HG03135 (cell line): ENCODE data around the gene ANGPTL1.
"Not testable (repeated sequence)": the region's sequence is repeated elsewhere in the genome, so short reads cannot be mapped to it uniquely, and the experiment has no call there.

Experiments used
- ATAC-seq: cut with Tn5 transposase; IDR thresholded peaks from one replicate; pipeline ENCODE4 v1.9.1; 2021; ENCODE audit warnings: mild to moderate bottlenecking, moderate library complexity; ENCODE audit not compliant: unreplicated experiment

The ANGPTL1 gene

DNA sequence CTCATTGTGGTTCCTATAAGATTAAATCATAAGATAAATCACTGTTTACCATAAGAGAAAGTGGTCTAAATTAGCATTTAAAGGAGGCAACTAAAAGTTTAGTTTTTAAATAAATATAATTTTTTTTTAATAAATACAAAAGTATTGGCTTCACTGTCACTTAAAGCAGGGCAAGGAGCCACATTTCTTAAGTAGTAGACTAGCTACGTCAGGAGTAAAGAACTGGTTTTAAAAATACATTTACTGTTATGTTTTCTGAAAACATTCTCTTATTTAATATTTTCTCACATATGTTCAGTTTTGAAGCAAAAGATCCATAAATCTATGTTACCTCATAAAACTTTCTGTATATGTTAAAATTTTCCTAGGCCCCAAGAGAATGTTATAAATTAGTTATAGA, 2.2 kb downstream of the ANGPTL1 start:
- ATAC-seq = no peak

DNA sequence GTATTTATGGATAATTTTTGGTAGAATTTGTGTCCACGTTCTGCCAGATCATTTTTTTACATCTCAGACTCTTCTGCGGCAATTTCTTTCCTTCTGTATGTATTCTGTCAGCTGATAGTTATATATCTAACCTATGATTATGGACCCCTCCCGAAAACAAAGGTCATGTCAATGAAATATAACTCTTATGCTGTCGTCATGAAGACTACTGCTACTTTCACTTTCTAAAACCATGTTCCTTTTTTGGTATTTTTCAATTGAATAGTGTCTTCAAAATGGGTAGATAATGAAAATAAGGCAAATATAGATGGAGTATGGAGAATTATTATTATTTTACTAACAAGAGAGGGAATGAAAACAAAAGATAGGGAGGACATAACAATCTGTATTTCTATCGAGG, 3.2 kb downstream of the ANGPTL1 start:
- ATAC-seq = no peak

DNA sequence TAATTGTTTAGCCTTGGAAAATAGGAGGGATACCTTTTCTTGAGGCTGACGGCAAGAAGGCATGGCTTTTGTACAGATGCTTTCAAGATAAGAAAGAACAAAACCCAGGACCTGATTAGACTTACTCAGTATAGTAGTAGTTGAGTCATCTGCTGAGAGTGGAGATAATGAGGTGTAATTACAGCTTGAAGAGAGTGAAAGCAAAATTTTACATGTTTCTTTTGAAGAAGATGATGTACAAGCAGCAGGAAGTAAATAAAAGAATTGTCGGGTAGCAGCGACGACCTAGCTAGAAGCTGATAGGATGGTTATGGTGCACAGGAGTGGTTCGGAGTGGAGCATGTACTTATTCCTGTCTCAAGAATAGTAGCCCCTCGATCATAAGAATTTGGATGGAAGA, 6.6 kb downstream of the ANGPTL1 start:
- no peak for ATAC-seq

DNA sequence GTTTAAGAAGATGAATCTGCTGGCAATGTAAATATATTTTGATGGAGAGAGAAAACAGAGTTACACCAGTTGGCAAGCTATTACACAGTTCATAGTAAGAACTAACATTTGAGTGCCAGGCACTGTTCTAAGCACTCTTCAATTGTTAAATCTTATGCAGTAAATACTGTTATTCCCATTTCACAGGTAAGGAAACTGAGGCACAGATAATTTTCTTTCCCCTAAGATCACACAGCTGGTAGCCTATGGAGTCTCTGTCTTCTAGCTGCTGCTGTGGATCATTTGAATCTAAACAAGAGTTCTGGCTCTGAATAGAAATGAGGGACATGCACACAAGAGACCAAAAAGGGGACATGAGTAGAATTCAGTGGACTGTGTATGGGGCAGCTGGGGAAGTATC, 8.0 kb downstream of the ANGPTL1 start:
- ATAC-seq = no peak

DNA sequence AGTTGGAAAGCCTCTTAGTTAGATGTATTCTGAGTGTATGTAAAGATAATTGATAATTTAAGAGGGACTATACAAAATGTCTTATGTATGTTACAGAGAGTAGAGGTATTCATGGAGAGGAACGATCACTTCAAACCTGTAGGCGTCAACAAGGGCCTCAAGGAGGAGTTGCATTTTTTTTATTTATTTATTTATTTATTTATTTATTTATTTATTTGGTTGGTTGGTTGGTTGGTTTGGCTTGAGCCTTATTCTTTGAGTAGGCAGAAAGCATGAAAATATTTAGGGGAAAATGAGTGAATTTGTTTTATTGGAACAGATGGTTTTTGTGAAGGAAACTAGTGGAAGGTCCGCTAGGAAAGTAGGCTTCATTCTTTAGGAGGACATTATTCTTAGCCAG, 8.5 kb downstream of the ANGPTL1 start:
- ATAC-seq = no peak

DNA sequence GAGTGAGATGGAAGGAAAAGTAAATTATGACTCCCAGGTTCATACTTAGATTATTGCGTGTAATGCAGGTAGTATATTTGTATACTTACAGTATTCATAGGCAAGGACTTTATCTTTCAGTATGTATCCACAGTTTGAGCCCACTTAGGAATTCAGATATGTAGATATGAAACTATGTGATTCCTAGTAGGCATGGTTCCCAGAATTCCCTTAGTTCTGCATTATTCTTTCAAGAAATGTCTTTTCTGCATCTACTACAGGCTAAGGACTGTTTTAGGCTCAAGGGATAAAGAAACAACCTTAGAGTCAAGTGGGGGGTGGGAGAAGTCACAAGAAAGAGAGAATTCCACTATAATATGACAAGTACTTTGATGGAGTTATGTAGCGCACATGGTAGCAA, 13.8 kb downstream of the ANGPTL1 start:
- no peak for ATAC-seq

DNA sequence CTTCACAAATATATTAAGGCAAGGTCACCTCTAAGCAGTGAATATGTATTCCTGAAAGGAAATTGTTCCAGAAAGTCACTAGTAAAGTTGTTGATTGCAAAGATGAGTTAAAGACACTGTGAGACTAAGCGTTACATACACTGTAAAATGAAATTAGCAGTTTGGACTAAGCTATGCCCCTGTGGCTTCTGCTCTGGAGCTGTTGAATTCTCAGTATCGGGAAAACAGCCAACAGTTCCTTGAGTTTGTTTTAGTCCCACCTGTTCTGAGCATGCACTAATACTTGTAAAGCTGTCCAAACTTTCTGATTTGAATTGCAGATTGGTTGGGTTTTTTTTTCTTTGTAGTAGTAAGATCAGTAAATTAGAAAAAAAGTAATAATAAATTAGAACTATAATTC, 21.0 kb downstream of the ANGPTL1 start:
- ATAC-seq = no peak

DNA sequence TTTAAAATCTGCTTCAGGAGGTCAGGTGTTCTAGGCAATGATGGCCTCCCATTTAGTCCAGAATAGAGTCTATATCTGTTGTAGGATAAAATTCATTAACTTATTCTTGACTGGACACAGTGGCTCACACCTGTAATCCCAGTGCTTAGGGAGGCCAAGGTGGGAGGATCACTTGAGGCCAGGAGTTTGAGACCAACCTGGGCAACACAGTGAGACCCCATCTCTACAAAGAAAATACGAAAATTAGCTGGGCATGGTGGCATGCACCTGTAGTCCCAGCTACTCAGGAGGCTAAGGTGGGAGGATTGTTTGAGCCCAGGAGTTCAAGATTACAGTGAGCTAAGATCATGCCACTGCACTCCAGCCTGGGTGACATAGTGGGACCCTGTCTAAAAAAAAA, 23.0 kb downstream of the ANGPTL1 start:
- ATAC-seq = not testable (repeated sequence)

DNA sequence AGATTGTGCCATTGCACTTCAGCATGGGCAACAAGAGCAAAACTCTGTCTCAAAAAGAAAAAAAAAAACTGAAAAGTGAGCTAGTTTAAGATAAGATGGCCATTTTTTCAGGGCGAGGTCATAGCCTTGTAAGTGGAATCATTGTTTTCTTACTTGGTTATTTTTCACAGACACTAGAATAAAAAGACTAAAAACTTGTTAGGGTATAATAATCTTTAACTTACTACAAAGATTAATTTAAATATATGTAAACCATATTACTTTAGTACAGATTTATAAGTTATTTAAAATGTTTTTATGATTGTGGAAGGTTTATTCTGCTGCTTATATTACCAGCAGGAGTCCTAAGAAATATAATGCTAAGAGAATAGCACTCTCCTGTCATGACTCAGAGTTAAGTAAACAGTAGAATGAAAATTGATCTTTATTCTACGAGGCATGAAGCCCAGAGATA, 23.5 kb downstream of the ANGPTL1 start:
- ATAC-seq = no peak

DNA sequence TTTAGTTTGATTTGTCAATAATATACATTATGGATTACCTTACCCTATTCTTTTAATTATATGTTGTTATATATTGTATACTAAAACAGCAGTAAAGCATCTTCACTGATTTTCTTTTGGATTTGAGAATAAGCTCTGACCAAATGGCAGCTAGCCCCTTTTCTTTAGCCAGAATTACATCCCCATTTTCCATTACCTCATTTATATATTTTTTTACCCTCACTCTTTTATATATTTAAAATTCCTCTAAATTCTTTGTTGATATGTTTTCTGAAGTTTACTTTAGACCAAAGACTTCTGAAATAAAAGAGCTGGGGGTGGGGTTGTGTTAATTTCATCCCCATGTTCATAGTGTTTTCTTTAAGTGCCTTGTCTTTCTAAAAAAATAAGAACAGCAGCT, 24.6 kb downstream of the ANGPTL1 start:
- no peak for ATAC-seq

DNA sequence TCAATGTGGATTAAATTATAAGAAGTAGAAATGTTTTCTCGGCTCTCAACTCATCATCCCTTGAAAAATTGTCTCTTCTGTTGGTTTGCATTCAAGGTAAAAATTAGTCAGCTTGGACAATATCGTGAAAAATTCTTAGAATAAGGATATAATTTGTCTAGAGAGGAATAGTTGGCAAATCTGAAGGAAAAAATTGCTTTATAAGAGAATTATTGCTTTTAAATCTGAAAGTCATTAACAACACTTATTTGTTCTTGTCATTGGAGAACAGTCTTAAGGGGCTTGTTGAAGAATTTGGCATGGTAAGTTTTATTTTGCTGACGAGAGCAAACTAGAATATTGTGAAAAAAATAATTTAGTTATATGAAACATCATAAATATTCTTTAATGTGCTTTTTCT, 26.4 kb downstream of the ANGPTL1 start:
- no peak for ATAC-seq

DNA sequence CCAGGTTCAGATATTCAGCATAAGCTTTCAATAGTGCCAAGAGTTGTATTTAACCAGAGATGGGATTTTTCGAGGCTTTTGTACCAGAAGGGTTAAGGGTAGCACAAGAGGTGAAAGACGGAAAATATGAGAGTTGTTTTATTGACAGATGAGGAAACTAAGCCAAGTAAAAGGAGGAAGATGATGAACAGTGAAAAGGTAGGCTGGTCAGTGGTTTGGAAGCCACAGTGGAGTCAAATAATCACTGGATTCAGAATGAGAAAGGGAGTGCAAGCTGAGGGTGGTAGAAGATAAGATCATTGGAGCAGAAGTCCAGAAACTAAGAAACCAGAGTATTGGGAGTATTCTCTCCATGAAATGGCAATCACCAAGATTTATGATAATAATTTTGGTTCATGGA, 45.7 kb downstream of the ANGPTL1 start:
- ATAC-seq = no peak

DNA sequence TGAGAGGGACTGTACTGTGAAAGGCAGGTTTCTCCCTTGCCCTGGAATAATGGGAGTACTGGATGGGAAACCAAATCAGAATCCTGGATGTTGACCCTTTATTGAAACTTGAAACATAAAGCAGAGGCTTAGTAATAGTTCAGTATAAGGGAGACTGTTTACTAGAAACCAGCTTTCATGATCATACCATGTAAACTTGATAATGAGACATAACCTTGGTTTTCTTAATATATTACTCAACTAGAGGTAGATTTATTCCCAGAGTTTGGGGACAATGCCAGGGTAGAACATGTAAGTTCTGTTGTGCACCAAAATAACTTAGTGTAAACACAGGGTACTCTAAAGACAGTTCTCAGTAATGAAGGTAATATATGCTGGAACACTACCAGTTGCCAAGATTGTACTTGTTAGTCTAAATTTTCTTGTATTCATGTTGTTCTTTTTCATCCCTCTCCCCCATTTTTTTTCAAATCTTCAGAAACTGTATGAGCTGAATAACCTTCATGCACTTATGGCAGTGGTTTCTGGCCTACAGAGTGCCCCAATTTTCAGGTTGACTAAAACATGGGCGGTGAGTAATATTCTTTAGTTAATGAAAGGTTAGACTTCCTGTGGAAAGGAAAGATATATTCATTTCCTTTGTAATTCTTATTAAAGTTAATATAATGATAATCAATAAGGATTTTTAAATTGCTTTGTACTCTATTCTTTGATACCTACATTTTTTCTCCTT, 49.6 kb downstream of the ANGPTL1 start:
- ATAC-seq = no peak

DNA sequence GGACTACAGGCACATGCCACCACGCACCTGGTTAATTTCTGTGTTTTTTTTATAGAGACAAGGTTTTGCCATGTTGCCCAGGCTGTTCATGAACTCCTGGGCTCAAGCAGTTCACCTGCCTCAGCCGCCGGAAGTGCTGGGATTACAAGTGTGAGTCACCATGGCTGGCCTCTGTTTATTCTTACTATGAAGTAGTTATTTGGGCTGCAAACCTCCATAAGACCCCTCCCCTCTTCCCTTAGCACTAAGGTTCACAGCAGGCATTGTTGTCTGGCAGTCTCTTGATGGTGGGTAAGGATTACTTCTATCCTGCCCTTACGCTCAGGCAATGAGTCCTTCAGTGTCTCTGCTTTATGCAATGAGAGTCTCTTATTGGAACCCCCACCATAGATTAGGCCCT, 51.8 kb downstream of the ANGPTL1 start:
- no peak for ATAC-seq

DNA sequence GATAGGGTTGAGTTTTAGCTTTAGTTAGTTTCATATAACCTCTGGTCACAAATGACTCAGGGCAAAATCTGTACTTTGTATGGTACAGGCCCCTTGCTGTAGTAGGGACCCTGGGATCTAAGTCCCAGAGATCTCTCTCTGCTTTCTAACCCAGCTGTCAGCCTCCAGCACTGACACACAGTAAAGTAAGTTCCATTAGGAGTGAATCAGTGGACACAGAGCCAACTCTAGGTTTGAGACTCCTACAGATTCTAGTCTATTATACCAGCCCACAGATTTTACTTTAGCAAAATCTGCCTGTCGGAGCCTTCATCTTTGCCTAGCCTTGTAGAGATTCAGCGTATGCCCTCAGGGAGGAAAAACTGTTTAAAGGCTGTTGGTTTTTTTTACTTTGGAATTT, 52.5 kb downstream of the ANGPTL1 start:
- no peak for ATAC-seq

DNA sequence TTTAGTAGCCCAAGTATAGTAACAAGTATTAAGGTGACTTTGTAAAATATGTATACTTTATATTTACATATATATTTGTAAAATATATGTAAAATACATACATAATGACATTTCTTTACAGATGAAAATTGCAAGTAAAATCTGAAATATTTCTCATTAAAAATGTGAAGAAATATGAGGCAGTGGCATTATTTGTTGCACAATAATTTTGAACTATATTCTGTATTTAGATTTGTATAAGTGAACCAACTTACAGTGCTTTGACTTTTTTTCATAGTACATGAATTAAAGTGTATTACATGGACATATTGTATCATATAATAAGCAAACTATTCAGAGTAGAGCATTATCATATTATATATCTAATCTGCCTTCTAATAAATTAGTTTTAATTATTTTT, 60.3 kb downstream of the ANGPTL1 start:
- no peak for ATAC-seq

DNA sequence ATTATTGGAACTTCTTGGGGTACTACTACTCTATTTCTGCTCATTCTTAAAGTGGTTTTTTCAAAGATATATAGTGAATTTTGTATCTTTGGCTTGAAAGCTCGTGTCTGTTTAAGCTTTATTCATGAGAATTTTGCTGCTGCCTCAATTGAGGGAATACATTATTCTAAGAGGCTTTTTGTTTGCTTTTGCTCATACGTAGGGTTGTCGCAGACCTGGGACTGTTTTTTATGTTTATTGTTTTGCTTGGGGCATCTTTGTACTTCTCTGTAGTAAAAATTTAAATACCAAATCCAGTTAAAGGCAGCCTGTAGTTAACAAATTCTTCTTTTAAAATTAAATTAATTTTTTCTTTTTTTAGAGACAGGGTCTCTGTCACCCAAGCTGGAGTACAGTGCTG, 62.3 kb downstream of the ANGPTL1 start:
- no peak for ATAC-seq

DNA sequence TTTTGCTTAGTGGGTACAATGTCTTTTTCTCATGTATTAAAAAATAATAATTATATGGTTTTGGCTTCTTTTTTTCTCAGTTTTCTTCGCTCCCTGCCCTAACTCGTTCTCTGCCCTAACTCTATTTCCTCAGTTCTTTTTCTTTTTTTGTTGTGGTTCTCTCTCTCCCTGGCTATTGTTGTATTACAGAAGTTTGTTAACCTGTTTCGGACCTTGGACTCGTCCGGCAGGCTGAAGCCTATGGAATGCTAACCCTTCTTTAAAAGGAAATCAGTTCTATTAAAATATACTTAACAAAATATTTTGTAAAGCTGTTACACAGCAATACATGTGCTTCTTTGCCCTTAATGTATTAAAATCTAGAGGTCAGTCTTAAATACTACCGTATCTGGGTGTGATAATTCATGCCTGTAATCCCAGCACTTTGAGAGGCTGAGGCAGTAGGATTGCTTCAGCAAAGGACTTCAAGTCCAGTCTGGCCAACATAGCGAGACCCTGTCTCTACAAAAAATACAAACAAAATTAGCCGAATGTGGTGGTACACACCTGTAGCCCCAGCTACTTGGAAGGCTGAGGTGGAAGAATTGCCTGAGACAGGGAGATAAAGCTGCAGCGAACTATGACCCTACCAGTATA, 64.1 kb downstream of the ANGPTL1 start:
- no peak for ATAC-seq

DNA sequence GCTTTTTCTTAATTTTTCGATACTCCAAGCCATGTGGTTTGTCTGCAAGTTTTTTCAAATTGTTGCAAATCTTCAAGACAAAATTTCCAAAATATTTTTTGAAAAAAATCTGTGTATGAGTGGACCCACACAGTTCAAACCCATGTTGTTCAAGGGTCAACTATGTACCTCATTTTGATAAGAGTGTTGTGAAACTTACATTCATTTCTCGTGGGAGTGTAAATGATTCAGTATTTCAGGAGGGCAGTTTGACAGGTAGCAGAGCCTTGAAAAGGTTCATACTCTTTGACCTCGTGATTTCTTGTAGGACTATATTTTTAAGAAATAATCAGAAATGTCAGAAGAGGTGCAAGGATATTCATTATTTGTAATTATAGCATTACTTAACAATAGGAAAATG, 68.0 kb downstream of the ANGPTL1 start:
- ATAC-seq = no peak
